Measurements from ENCODE around the gene SEPHS1.

DNA sequence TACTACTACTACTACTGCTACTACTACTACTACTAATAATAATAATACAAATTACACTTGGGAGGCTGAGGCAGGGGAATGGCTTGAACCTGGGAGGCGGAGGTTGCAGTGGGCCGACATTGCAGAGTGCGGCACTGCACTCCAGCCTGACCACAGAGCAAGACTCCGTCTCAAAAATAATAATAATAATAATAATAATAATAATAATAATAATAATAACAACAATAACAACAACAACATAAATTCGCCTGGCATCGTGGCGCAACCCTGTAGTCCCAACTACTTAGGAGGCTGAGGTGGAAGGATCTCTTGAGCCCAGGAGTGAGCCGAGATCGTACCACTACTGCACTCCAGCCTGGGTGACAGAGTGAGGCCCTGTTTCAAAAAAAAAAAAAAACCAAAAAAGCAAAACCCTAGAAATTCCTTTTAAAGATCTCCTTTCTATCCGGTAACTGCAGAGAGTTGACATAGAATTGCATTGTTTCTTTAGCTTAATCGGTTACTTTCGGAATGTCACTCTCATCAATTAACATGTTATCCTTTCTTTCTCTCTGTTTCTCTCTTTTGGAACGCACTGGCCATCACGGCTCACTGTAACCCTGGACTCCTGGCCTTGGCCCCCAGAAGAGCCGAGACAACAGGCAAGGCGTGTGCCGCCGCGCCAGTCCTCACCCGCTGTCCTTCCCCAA is 49.2 kb downstream of the SEPHS1 start:
- TF ChIP-seq LEF1 (IDR thresholded peaks at IDR 0.05; ENCODE audit: borderline replicate concordance), result no peak
- TF ChIP-seq FOXA1 (IDR thresholded peaks at IDR 0.05), result no peak
- TF ChIP-seq SP1 (IDR thresholded peaks at IDR 0.05), result no peak
- TF ChIP-seq BHLHE40 (IDR thresholded peaks at IDR 0.05; ENCODE audit: borderline replicate concordance), result no peak
